Measurements from ENCODE around the gene POLE3.
"Not testable (repeated sequence)": the region's sequence is repeated elsewhere in the genome, so short reads cannot be mapped to it uniquely, and the experiment has no call there.

DNA sequence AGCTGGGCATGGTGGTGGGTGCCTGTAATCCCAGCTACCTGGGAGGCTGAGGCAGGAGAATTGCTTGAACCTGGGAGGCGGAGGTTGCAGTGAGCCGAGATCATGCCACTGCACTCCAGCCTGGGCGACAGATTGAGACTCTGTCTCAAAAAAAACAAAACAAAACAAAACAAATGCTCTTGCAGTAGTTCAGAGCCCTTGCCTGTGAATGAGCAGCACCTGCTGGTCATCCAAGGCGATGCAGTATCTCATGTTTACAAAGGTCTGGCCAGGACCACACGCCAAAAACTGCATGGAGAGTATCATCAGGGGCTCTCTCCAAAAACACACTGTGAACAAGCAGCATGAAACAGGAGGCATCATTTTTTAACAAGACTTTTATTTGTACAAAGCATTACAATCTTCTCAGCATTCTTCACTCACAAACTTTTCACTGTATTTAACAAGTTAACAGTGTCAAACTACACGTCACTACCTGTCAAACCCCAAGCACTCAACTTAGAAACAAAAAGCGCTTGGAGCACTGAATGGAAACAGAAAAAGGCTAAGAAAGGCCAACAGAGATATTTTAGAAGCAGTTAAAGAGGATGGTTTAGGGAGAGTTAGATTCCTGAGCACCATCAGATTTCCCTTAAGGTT is 3.5 kb downstream of the POLE3 start:
- not testable (repeated sequence) for TF ChIP-seq EZH2 (IDR thresholded peaks at IDR 0.05; ENCODE audit: insufficient read depth, poor library complexity, severe bottlenecking); EZH2phosphoT487 (IDR thresholded peaks at IDR 0.05; ENCODE audit: insufficient read depth, low read depth)
